Activated CD4-positive, CD25-positive, alpha-beta regulatory T cell treated with anti-CD3 and anti-CD28 coated beads, Interleukin-2, amount 50 U/mL, for 72 hours (primary cell): ENCODE data around the gene C5.

Source experiments
- DNase-seq: peaks from one replicate; pipeline ENCODE4 v3.0.0; 2021

The C5 gene

GRCh38 chr9:120922404-120923195, 127.5 kb downstream of the C5 start:
- no peak for DNase-seq

GRCh38 chr9:120921661-120922181, 128.4 kb downstream of the C5 start:
- no peak for DNase-seq

- DNase-seq: no peak
Measured at GRCh38 chr9:120920806-120921178, 129.3 kb downstream of the C5 start.

- DNase-seq: no peak
Measured at GRCh38 chr9:120919843-120920805, 130.0 kb downstream of the C5 start.

GRCh38 chr9:120918931-120919842, 130.9 kb downstream of the C5 start:
- no peak for DNase-seq

GRCh38 chr9:120917929-120918762, 131.9 kb downstream of the C5 start:
- no peak for DNase-seq

- no peak for DNase-seq
Measured at GRCh38 chr9:120916991-120917880, 132.8 kb downstream of the C5 start.

- DNase-seq: no peak
Measured at GRCh38 chr9:120916588-120916987, 133.5 kb downstream of the C5 start.

GRCh38 chr9:120915854-120916470, 134.1 kb downstream of the C5 start:
- DNase-seq: peak; percentile 31

GRCh38 chr9:120914953-120915352, 135.1 kb downstream of the C5 start:
- no peak for DNase-seq

GRCh38 chr9:120914396-120914795, 135.7 kb downstream of the C5 start:
- DNase-seq: no peak

- peak; percentile 38 for DNase-seq
Measured at GRCh38 chr9:120913647-120914264, 136.3 kb downstream of the C5 start.

- no peak for DNase-seq
Measured at GRCh38 chr9:120912958-120913646, 137.0 kb downstream of the C5 start.

GRCh38 chr9:120911295-120911837, 138.7 kb downstream of the C5 start:
- DNase-seq: no peak

GRCh38 chr9:120910643-120911042, 139.4 kb downstream of the C5 start:
- DNase-seq: no peak

- peak; percentile 49 for DNase-seq
Measured at GRCh38 chr9:120909904-120910303, 140.2 kb downstream of the C5 start.

GRCh38 chr9:120905315-120906164, 144.5 kb downstream of the C5 start:
- peak; percentile 33 for DNase-seq

GRCh38 chr9:120904978-120905301, 145.1 kb downstream of the C5 start:
- no peak for DNase-seq
